Measurements from ENCODE around the gene ITPRIP. TPM values are rescaled to one million over a fixed set of nuclear protein-coding genes. Genes with fewer than 3 reads are reported as not detected.

Gene ITPRIP
- total RNA-seq, 1 experiment from 2014 or later: 22.5 TPM

- H3K79me1 ChIP-seq (ENCODE audit: insufficient read depth, low read depth, low read length, poor library complexity, severe bottlenecking): no peaks in the 10 kb centered on the region
Measured at GRCh38 chr10:104300736-104301292, 37.5 kb downstream of the ITPRIP start.

More at GRCh38 chr10:104300736-104301292, 37.5 kb downstream of the ITPRIP start:
- DNase-seq: no peak
- Histone ChIP-seq H3K56ac (ENCODE audit: insufficient read length, low read depth, low read length) (no peak overlapping the region), H4K8ac (replicated peaks; ENCODE audit: insufficient read length, low read depth, low read length) (no peak overlapping the region), H4K91ac (ENCODE audit: insufficient read length, low read depth, low read length) (no peak overlapping the region), H4K20me1 (ENCODE audit: control insufficient read depth, insufficient read depth, insufficient read length) (no peaks in the 10 kb centered on the region), H3K4ac (ENCODE audit: low read depth, low read length) (no peak overlapping the region), H3T11ph (ENCODE audit: low read length) (no peak overlapping the region), H3K18ac (ENCODE audit: insufficient read length, low read depth, low read length) (no peak overlapping the region), H3K27me3 (ENCODE audit: insufficient read depth, low read length) (no peaks in the 10 kb centered on the region), H2BK15ac (ENCODE audit: low read depth, low read length) (no peak overlapping the region), H3K9me3 (ENCODE audit: control insufficient read depth, low read depth, low read length) (peaks cover 5% of the 10 kb centered on the region), H3K27ac (ENCODE audit: insufficient read length, low read depth, low read length) (no peak overlapping the region), H3K14ac (ENCODE audit: insufficient read depth, low read length) (no peak overlapping the region; the same call in 1 of the 2 replicates), H3K4me1 (ENCODE audit: insufficient read depth, low read length) (no peaks in the 10 kb centered on the region), H2BK12ac (ENCODE audit: insufficient read length, low read depth, low read length) (no peak overlapping the region), H3K4me2 (ENCODE audit: insufficient read depth, insufficient read length, low read length) (no peak overlapping the region), H2AFZ (ENCODE audit: low read length) (no peak overlapping the region), H3K9ac (ENCODE audit: extremely low read depth, insufficient read length, low read length) (no peak overlapping the region), H2BK120ac (ENCODE audit: low read depth, low read length, poor library complexity, severe bottlenecking) (no peak overlapping the region), H2BK5ac (ENCODE audit: insufficient read length, low read length) (no peak overlapping the region), H2AK5ac (ENCODE audit: insufficient read length, low read length) (no peak overlapping the region), H3K23ac (ENCODE audit: insufficient read length, low read depth, low read length) (no peak overlapping the region), H4K5ac (ENCODE audit: insufficient read length, low read depth, low read length) (no peak overlapping the region), H3K23me2 (ENCODE audit: insufficient read length, low read depth, low read length, poor library complexity, severe bottlenecking) (no peaks in the 10 kb centered on the region), H3K79me2 (ENCODE audit: insufficient read depth, low read length) (no peaks in the 10 kb centered on the region), H2BK20ac (ENCODE audit: low read depth, low read length, poor library complexity, severe bottlenecking) (no peak overlapping the region)
- H3K27me3 Mint-ChIP-seq (ENCODE audit: low read depth): no peaks in the 10 kb centered on the region; the same call in none of the 2 replicates
- WGBS (ENCODE audit: extremely low coverage, insufficient read length, low lambda C conversion rate): no CpG with 5 or more reads among the region's 7 CpGs
- H3K9me3 Mint-ChIP-seq: peaks cover 27% of the 10 kb centered on the region in 2 experiments
- peaks cover 15 to 16% of the 10 kb centered on the region in 2 experiments for H3K4me1 Mint-ChIP-seq
- peaks cover 18 to 24% (median 18%) of the 10 kb centered on the region in 3 experiments for H3K36me3 Mint-ChIP-seq (ENCODE audit: insufficient read depth in 1 of 3, low read depth in 3 of 3)
- H3K4me3 Mint-ChIP-seq: no peak overlapping the region
- peak overlapping the region in 2 of 3 experiments; percentile 28 to 44; a peak in 3 of 7 replicates for H3K27ac Mint-ChIP-seq
- TF ChIP-seq CTCF (conservative IDR thresholded peaks at IDR 0.05): no peak
